NCI-H2107 treated with DMSO at 0.1 percent for 48 hours (cell line): Measurements from ENCODE around the gene ADGRB3.

ENCODE experiments used
- DNase-seq: peaks from one replicate; lab custom pipeline; 2025; ENCODE audit not compliant: unreplicated experiment; lab: John Stamatoyannopoulos, UW

The ADGRB3 gene

DNA sequence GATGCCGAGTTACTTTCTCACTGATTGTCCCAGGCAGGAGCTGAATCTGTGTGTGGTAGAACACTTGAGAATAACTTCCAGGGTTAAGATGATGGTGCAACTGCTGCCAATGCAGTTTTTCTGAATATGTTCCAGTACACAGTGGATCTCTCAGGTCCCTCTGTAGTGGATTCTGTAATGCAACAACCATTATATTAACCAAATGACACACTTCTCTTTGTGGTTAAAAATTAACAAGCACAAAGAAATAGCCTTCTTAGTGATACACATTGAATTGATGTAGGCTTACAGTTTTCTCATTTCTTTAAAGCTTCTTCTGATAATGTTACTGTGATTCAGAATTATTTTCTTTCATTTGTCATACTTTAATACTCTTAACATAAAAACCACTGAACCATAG, 383.8 kb downstream of the ADGRB3 start:
- no peak for DNase-seq

DNA sequence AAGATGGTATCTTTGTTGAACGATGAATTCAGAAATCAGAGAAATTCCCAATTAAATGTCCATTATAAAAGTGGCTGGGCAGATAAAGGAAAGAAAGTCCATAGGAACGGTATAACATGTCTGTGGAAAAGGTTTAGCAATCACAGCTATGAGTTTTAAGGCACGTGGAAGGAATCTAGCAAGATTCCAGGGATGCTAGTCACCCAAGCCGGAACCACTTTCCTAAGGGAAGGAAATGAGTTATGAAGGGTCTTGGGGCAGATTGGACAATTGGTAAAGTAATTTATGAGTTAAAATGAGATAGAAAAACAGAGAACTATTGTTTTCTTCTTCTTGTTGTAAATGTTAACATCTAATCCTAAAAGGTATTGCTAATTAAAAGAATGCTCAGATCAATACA, 384.8 kb downstream of the ADGRB3 start:
- no peak for DNase-seq

DNA sequence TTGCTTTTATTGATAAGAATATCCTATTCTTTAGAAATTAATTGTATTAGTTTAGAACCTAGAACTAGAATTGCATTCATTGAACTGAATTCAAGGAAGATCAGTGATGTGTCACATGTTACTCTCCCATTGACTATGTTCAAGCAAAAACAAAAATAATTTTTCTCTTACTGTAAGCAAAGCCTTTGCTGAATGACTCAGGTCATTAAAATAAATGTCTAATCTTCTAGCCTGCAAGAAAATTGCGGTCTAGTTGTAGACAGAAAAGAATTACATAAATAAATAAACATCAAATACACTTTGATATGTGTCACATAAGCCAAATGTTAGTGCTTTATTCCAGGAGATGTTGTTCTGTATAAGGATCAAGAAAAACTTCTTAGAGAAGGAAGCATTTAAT, 387.9 kb downstream of the ADGRB3 start:
- DNase-seq: no peak

GRCh38 chr6:69026243-69026642, 391.2 kb downstream of the ADGRB3 start:
- no peak for DNase-seq

DNA sequence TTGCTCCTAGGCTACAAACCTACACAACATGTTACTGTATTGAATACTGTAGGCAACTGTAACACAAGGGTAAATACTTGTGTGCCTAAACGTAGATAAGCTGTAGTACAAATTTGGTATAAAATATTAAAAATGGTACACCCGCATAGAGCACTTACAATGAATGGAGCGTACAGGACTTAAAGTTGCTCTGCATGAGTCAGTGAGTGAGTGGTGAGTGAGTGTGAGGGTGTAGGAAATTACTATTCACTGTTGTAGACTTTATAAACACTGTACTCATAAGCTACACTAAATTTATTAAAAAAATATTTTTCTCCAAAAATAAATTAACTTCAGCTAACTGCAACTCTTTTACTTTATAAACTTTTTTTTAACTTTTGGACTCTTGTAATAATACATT, 391.6 kb downstream of the ADGRB3 start:
- DNase-seq: no peak

DNA sequence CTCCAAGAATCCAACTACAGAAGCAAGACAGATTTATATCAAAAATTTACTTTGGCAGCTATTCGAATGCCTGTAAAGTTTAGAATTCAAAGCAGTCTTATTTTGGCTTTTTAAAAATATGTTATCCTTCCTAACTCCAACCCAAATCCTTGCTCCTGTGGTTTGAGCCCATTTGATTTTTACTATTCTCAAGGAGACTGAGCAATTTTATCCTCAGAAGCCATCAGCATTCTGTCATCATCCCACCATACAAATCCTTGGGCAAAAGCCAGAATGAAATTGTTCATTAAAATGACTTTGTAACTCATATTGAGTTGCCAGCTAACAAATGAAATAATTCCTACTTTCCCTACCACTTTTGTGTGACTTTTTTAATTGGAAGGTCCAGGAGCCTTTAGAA, 392.8 kb downstream of the ADGRB3 start:
- no peak for DNase-seq

DNA sequence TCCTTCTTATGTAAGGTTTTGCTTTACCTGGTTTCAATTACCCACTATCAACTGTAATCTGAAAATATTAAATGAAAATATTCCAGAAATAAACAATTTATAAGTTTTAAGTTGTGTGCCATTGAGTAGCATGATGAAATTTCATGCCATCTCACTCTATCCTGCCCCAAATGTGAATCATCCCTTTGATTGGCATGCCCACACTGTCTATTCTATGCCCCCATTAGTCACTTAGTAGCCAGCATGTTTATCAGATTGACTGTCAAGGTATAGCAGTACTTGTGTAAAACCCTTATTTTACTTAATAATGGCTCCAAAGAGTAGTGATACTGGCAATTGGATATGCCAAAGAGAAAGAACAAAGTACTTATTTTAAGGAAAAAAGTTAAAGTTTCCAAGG, 403.8 kb downstream of the ADGRB3 start:
- DNase-seq: no peak

- no peak for DNase-seq
Observed at GRCh38 chr6:69042297-69042696, 407.2 kb downstream of the ADGRB3 start.

- DNase-seq: no peak
Observed at GRCh38 chr6:69044534-69044933, 409.5 kb downstream of the ADGRB3 start.

DNA sequence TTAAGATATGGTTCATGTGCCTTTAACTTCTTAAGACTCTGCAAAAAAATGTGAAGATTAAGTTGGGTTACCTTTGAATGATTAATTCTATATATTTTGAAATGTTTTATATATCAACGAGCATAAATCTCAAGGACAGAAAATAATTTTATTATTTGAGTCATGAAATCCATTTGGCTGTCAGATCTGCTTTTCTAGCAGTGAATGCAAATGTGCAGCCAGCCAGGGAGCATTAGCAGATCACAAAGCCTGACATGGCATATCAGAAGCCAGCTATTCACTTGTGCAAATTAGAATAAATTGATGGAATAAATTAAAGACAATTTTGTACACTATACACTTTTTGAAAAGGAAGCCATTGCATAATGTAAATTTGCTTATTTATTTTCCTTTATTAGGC, 424.3 kb downstream of the ADGRB3 start:
- DNase-seq: no peak

DNA sequence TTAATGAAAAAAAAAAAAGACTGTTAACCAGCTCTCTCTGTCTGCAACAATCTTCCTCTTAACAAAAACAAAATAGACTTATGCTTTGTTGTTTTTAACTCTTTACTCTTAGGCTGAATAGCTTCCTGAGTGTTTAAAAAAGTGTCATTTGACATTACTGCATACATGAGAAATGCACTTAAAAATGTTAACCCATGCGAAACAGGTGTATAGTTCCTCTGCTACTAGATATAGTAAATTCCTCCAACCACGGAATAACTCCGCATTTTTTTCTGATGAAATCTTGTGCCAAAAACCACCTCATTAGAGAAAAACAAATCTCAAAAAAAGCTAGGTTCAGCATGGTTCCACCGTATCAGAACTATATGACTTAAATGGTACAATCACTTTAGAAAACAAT, 426.0 kb downstream of the ADGRB3 start:
- DNase-seq: no peak

GRCh38 chr6:69063401-69063800, 428.3 kb downstream of the ADGRB3 start:
- no peak for DNase-seq

DNA sequence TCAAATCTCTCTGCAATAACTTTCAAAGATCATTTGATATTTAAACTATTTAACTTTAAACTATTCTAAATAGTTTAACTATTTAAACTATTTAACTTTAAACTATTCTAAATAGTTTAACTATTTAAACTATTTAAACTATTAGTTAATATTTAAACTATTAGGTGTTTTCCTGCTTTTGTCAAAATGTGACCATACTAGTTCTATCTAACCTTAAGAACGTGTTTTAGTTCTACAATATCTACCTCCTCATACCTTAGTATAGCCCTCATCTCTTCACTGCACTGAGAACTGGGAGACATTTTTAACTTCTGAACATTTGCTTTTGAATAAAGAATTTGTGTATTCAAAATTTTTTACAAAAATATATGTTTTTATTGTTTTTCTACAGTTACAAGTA, 429.1 kb downstream of the ADGRB3 start:
- DNase-seq: no peak

- DNase-seq: no peak
Observed at GRCh38 chr6:69069881-69070280, 434.8 kb downstream of the ADGRB3 start.

- no peak for DNase-seq
Observed at GRCh38 chr6:69072796-69073195, 437.7 kb downstream of the ADGRB3 start.

DNA sequence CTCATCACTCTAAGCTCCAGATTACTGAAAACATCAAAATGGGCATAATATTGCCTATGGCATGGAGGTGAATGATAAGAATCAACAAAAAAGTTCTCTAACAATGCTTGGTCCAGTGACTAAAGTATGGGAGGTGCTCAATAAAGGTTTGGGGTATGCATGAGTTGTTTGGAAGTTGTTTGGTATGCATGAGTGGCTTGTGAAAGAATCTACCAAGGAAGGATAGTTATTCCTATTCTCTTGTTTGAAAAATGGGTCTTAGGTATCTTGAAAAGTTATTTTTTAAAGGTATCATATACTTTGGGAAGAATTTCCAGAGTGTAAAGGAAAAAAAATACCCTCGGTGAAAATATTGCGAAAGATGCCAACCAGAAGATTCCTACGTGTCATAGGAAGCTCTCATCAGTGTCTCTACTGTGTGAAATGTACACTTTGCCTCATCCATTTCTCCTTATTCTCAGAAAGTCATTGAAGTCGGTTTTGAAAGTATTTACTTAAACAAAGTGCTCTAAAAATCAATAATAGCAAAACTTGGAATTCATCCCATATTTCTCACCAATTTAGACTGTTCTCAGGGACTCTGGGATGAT, 449.8 kb downstream of the ADGRB3 start:
- no peak for DNase-seq

DNA sequence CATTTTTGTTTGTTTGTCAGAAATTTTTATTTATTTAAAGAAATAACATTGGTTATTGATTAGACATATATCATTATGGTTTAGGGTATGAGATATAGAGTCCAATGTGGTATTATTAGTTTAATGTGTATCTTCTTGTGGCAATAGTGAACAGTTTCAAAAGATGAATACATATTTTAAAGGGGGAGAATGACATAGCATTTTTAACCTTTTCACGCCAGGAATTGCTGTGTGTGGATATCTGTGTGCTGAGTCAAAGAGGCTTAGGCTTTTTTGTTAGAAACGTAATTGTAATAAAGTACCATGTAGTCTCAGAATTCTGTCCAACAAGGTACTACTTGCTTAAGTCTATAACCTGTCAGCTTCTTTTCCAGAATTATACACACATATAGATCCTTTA, 451.6 kb downstream of the ADGRB3 start:
- no peak for DNase-seq

DNA sequence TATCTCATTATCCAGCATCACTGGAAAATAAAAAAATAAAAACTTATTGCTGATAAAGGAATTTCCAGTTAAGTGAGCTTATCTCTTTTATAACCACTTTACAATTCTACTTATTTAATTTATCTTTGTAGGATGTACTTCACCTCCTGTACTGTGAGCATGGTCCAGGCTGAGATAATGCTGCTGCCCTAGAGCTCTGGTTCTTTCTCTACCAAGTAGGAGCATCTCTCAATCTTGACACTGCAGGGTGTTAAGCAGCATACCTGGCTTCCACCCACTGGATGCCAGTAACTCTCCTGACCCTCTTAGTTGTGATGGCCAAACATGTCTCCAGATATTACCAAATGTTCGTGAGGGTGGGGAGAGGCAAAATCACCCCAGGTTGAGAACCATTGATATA, 454.5 kb downstream of the ADGRB3 start:
- no peak for DNase-seq

DNA sequence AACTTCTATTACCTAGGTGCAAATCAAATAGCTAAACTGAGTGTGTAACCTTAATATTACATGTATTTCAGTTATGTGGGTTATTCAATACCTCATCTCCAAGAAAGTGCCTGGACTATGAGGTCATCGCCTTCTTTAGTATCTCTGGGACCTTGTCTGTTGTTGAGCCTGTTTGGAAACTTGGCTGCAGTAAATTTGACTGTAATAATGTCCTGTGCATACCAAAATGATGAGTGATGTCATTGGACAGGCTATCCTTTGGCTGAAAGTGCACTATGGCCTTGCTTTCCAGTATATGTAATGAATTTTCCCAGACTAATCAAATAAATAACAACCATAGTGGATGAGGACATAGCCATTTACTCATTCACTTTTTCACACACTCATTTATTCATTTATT, 455.1 kb downstream of the ADGRB3 start:
- no peak for DNase-seq

GRCh38 chr6:69096681-69097080, 461.6 kb downstream of the ADGRB3 start:
- DNase-seq: no peak

GRCh38 chr6:69097948-69098347, 462.9 kb downstream of the ADGRB3 start:
- DNase-seq: no peak

- DNase-seq: no peak
Observed at GRCh38 chr6:69098910-69099309, 463.8 kb downstream of the ADGRB3 start.

GRCh38 chr6:69100772-69101171, 465.7 kb downstream of the ADGRB3 start:
- no peak for DNase-seq

DNA sequence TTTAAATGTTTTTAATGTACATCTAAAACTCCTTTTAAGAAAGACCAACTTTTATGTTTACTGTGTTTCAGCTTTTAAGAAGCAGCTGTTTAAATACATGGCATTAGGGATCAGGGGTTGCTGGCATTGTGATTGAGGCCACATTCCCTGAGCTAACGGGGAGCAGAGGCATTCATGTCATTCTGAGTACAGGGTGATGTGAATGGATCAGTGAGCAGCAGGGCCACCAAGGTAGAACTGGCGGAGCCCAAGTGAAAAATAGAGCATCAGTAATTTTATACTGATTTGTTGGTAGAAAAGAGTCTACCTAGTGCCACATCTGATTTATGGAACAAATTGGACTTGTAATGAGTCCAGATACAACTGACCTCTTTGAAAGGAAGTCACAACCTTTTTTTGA, 467.3 kb downstream of the ADGRB3 start:
- no peak for DNase-seq
